ENCODE measurements around the gene ZNF205. TPM values are rescaled to one million over a fixed set of nuclear protein-coding genes. Genes with fewer than 3 reads are reported as not detected.

Gene ZNF205
- total and polyA plus RNA-seq, 4 donors: 9.2 to 26.4 (median 21.8) TPM

GRCh38 chr16:3099732-3100499 lies 12.5 kb upstream of the ZNF205 start:
- Histone ChIP-seq H3K36me3 (ENCODE audit: control insufficient read depth, insufficient read depth, low read length) (no peaks in the 10 kb centered on the region), H3K27ac (ENCODE audit: low read depth, low read length) (no peak overlapping the region), H3K27me3 (ENCODE audit: control insufficient read depth, insufficient read depth, low read length) (peaks cover 47% of the 10 kb centered on the region), H3K9me3 (ENCODE audit: control insufficient read depth, insufficient read depth, low read length) (no peaks in the 10 kb centered on the region), H3K4me3 (ENCODE audit: low read depth, low read length) (peak overlapping the region; percentile 5), H3K4me1 (ENCODE audit: control insufficient read depth, insufficient read depth, low read length) (peaks cover 19% of the 10 kb centered on the region)
- WGBS (ENCODE audit: insufficient coverage): 2% methylated on average over 26 of the region's 39 CpGs
- DNase-seq (ENCODE audit: low read depth in 4 of 6, low spot score in 6 of 6): peak in 2 of 6 donors; percentile 76 to 84

GRCh38 chr16:3101018-3101840 lies 11.2 kb upstream of the ZNF205 start:
- no peak for DNase-seq (ENCODE audit: low read depth in 4 of 6, low spot score in 6 of 6)
- no peaks in the 10 kb centered on the region for H3K36me3 ChIP-seq (ENCODE audit: control insufficient read depth, insufficient read depth, low read length)
- peaks cover 46% of the 10 kb centered on the region for H3K27me3 ChIP-seq (ENCODE audit: control insufficient read depth, insufficient read depth, low read length)
- H3K27ac ChIP-seq (ENCODE audit: low read depth, low read length): no peak overlapping the region
- no peak overlapping the region for H3K4me3 ChIP-seq (ENCODE audit: low read depth, low read length)
- H3K9me3 ChIP-seq (ENCODE audit: control insufficient read depth, insufficient read depth, low read length): no peaks in the 10 kb centered on the region
- WGBS (ENCODE audit: insufficient coverage): 61% methylated on average over 21 of the region's 29 CpGs
- peaks cover 25% of the 10 kb centered on the region for H3K4me1 ChIP-seq (ENCODE audit: control insufficient read depth, insufficient read depth, low read length)

- H3K4me3 ChIP-seq (ENCODE audit: low read depth, low read length): no peak overlapping the region
- DNase-seq (ENCODE audit: low read depth in 4 of 6, low spot score in 6 of 6): no peak
- no peak overlapping the region for H3K27ac ChIP-seq (ENCODE audit: low read depth, low read length)
- H3K9me3 ChIP-seq (ENCODE audit: control insufficient read depth, insufficient read depth, low read length): no peaks in the 10 kb centered on the region
- H3K36me3 ChIP-seq (ENCODE audit: control insufficient read depth, insufficient read depth, low read length): no peaks in the 10 kb centered on the region
- peaks cover 43% of the 10 kb centered on the region for H3K27me3 ChIP-seq (ENCODE audit: control insufficient read depth, insufficient read depth, low read length)
- WGBS (ENCODE audit: insufficient coverage): 24% methylated on average over 17 of the region's 27 CpGs
- H3K4me1 ChIP-seq (ENCODE audit: control insufficient read depth, insufficient read depth, low read length): peaks cover 30% of the 10 kb centered on the region
These were observed 10.4 kb upstream of the ZNF205 start for GRCh38 chr16:3101841-3102470.

- no peaks in the 10 kb centered on the region for H3K9me3 ChIP-seq (ENCODE audit: control insufficient read depth, insufficient read depth, low read length)
- peaks cover 7% of the 10 kb centered on the region for H3K27me3 ChIP-seq (ENCODE audit: control insufficient read depth, insufficient read depth, low read length)
- under 1% methylated on average over 74 of the region's 74 CpGs for WGBS (ENCODE audit: insufficient coverage)
- peak overlapping the region; percentile 49 for H3K4me3 ChIP-seq (ENCODE audit: low read depth, low read length)
- H3K4me1 ChIP-seq (ENCODE audit: control insufficient read depth, insufficient read depth, low read length): peaks cover 17% of the 10 kb centered on the region
- DNase-seq (ENCODE audit: low read depth in 4 of 6, low spot score in 6 of 6): peak in 5 of 6 donors; percentile 69 to 98 (median 88)
- no peaks in the 10 kb centered on the region for H3K36me3 ChIP-seq (ENCODE audit: control insufficient read depth, insufficient read depth, low read length)
- H3K27ac ChIP-seq (ENCODE audit: low read depth, low read length): peak overlapping the region; percentile 67
These were observed 6.0 kb upstream of the ZNF205 start for GRCh38 chr16:3106205-3106928.

- 20% methylated on average over 19 of the region's 19 CpGs for WGBS (ENCODE audit: insufficient coverage)
- Histone ChIP-seq H3K4me1 (ENCODE audit: control insufficient read depth, insufficient read depth, low read length) (peaks cover 34% of the 10 kb centered on the region), H3K27ac (ENCODE audit: low read depth, low read length) (peak overlapping the region; percentile 79), H3K9me3 (ENCODE audit: control insufficient read depth, insufficient read depth, low read length) (no peaks in the 10 kb centered on the region), H3K27me3 (ENCODE audit: control insufficient read depth, insufficient read depth, low read length) (no peaks in the 10 kb centered on the region), H3K4me3 (ENCODE audit: low read depth, low read length) (peak overlapping the region; percentile 93), H3K36me3 (ENCODE audit: control insufficient read depth, insufficient read depth, low read length) (peaks cover 38% of the 10 kb centered on the region)
- DNase-seq (ENCODE audit: low read depth in 4 of 6, low spot score in 6 of 6): peak in 1 of 6 donors; percentile 61
These were observed 642 bp downstream of the ZNF205 start for GRCh38 chr16:3112881-3113574.

- no peak for DNase-seq (ENCODE audit: low read depth in 4 of 6, low spot score in 6 of 6)
- 77% methylated on average over 10 of the region's 17 CpGs for WGBS (ENCODE audit: insufficient coverage)
These were observed 1.5 kb downstream of the ZNF205 start for GRCh38 chr16:3113765-3114479.

GRCh38 chr16:3115003-3115402 lies 2.6 kb downstream of the ZNF205 start:
- H3K27ac ChIP-seq (ENCODE audit: low read depth, low read length): no peak overlapping the region
- no peaks in the 10 kb centered on the region for H3K9me3 ChIP-seq (ENCODE audit: control insufficient read depth, insufficient read depth, low read length)
- WGBS (ENCODE audit: insufficient coverage): 93% methylated on average over 12 of the region's 12 CpGs
- no peak for DNase-seq (ENCODE audit: low read depth in 4 of 6, low spot score in 6 of 6)
- no peaks in the 10 kb centered on the region for H3K27me3 ChIP-seq (ENCODE audit: control insufficient read depth, insufficient read depth, low read length)
- H3K36me3 ChIP-seq (ENCODE audit: control insufficient read depth, insufficient read depth, low read length): peaks cover 58% of the 10 kb centered on the region
- peaks cover 34% of the 10 kb centered on the region for H3K4me1 ChIP-seq (ENCODE audit: control insufficient read depth, insufficient read depth, low read length)
- H3K4me3 ChIP-seq (ENCODE audit: low read depth, low read length): no peak overlapping the region

More at GRCh38 chr16:3113765-3114479, 1.5 kb downstream of the ZNF205 start:
- Histone ChIP-seq H3K4me1 (ENCODE audit: control insufficient read depth, insufficient read depth, low read length) (peaks cover 34% of the 10 kb centered on the region), H3K36me3 (ENCODE audit: control insufficient read depth, insufficient read depth, low read length) (peaks cover 47% of the 10 kb centered on the region), H3K4me3 (ENCODE audit: low read depth, low read length) (peak overlapping the region; percentile 93), H3K9me3 (ENCODE audit: control insufficient read depth, insufficient read depth, low read length) (no peaks in the 10 kb centered on the region), H3K27ac (ENCODE audit: low read depth, low read length) (no peak overlapping the region), H3K27me3 (ENCODE audit: control insufficient read depth, insufficient read depth, low read length) (no peaks in the 10 kb centered on the region)

- H3K27ac ChIP-seq (ENCODE audit: low read depth, low read length): no peak overlapping the region
- no peaks in the 10 kb centered on the region for H3K27me3 ChIP-seq (ENCODE audit: control insufficient read depth, insufficient read depth, low read length)
- no peak for DNase-seq (ENCODE audit: low read depth in 4 of 6, low spot score in 6 of 6)
- no peaks in the 10 kb centered on the region for H3K9me3 ChIP-seq (ENCODE audit: control insufficient read depth, insufficient read depth, low read length)
- H3K4me1 ChIP-seq (ENCODE audit: control insufficient read depth, insufficient read depth, low read length): peaks cover 34% of the 10 kb centered on the region
- no peak overlapping the region for H3K4me3 ChIP-seq (ENCODE audit: low read depth, low read length)
- H3K36me3 ChIP-seq (ENCODE audit: control insufficient read depth, insufficient read depth, low read length): peaks cover 64% of the 10 kb centered on the region
- 64% methylated on average over 12 of the region's 14 CpGs for WGBS (ENCODE audit: insufficient coverage)
These were observed 3.2 kb downstream of the ZNF205 start for GRCh38 chr16:3115561-3115960.

Measured in spinal cord (tissue), 10 donors.